B cell (primary cell): ENCODE results near the gene RPAP3. TPM values are rescaled to one million over a fixed set of nuclear protein-coding genes. Genes with fewer than 3 reads are reported as not detected.
"Not testable (repeated sequence)": the region's sequence is repeated elsewhere in the genome, so short reads cannot be mapped to it uniquely, and the experiment has no call there.

Experiments
- ATAC-seq: fragments of 200-7000 bp; cut with Tn5 transposase; one replicate; pipeline ENCODE4 v1.10.0; 2021; ENCODE audit warnings: low read depth, mild to moderate bottlenecking, moderate number of reproducible peaks, moderate library complexity
- CTCF ChIA-PET: fragments of 350-600 bp; sonication (Branson Sonifier 250); formaldehyde crosslinking; loops from one replicate; lab custom pipeline; 2021; ENCODE audit warnings: antibody characterized with exemption, inconsistent platforms; lab: Charles Lee
- POLR2A ChIA-PET: fragments of 350-600 bp; sonication (Branson Sonifier 250); formaldehyde crosslinking; loops from one replicate; lab custom pipeline; 2021; ENCODE audit warnings: antibody characterized with exemption; lab: Charles Lee
- DNase-seq: peaks from one replicate; pipeline ENCODE4 v3.0.0; 2013
- H2AFZ ChIP-seq: 2 replicates; pipeline ENCODE4 v1.6.1; 2012; ENCODE audit warnings: mild to moderate bottlenecking, low read depth, low read length; ENCODE audit not compliant: insufficient read depth, poor library complexity, severe bottlenecking
- H3K27ac ChIP-seq, 2 donors: 1 replicate in 1 of 2; 2 replicates in 1 of 2; pipeline ENCODE4 v1.5.1; 2012 to 2013; ENCODE audit warnings: low read length in 2 of 2, mild to moderate bottlenecking in 2 of 2, moderate library complexity in 1 of 2
- H3K27me3 ChIP-seq, 4 experiments: fragments of 200-600 bp in 1 of 4; sonication (generic) in 1 of 4; replicated peaks in 1 of 4; 1 replicate in 2 of 4; 2 replicates in 2 of 4; pipeline versions ENCODE4 v1.6.1 to v1.7.0; 2013 to 2016; ENCODE audit warnings: low read length in 3 of 4, mild to moderate bottlenecking in 2 of 4, mixed read lengths in 1 of 4, moderate library complexity in 1 of 4; ENCODE audit not compliant: insufficient read depth in 4 of 4, control insufficient read depth in 3 of 4; ENCODE audit errors: control extremely low read depth in 1 of 4
- H3K36me3 ChIP-seq, 2 experiments: replicated peaks in 1 of 2; 1 replicate in 1 of 2; 2 replicates in 1 of 2; pipeline versions ENCODE4 v1.6.1 to v1.7.1; 2013; ENCODE audit warnings: low read length in 1 of 2; ENCODE audit not compliant: insufficient read depth in 2 of 2, control insufficient read depth in 1 of 2; ENCODE audit errors: control extremely low read depth in 1 of 2, extremely low read depth in 1 of 2
- H3K4me1 ChIP-seq, 2 donors: fragments of 200-600 bp in 1 of 2; sonication (generic) in 1 of 2; 1 replicate in 1 of 2; 2 replicates in 1 of 2; pipeline versions ENCODE4 v1.5.1 to v1.6.1; 2013 to 2017; ENCODE audit warnings: low read length in 2 of 2; ENCODE audit not compliant: control insufficient read depth in 2 of 2, insufficient read depth in 2 of 2
- H3K4me2 ChIP-seq: replicated peaks from 2 replicates; pipeline ENCODE3; 2012; ENCODE audit warnings: mild to moderate bottlenecking, low read depth, low read length; ENCODE audit not compliant: poor library complexity, severe bottlenecking
- H3K4me3 ChIP-seq, 5 experiments: fragments of 200-600 bp in 1 of 5; sonication (generic) in 1 of 5; 1 replicate in 3 of 5; 2 replicates in 2 of 5; pipeline versions ENCODE4 v1.5.1 to v1.7.0; 2011 to 2016; ENCODE audit warnings: low read length in 4 of 5, mild to moderate bottlenecking in 4 of 5, low read depth in 2 of 5, control low read depth in 1 of 5, moderate library complexity in 1 of 5; ENCODE audit not compliant: insufficient read depth in 1 of 5; ENCODE audit errors: control extremely low read depth in 1 of 5, extremely low read depth in 1 of 5
- H3K79me2 ChIP-seq: fragments of 200-600 bp; sonication (generic); one replicate; pipeline ENCODE4 v1.6.0; 2016; ENCODE audit warnings: low read length; ENCODE audit not compliant: control insufficient read depth, insufficient read depth
- H3K9ac ChIP-seq: fragments of 200-600 bp; sonication (generic); 2 replicates; pipeline ENCODE4 v1.6.1; 2017; ENCODE audit warnings: mild to moderate bottlenecking, low read length, moderate library complexity
- H3K9me3 ChIP-seq, 3 donors: one replicate each; pipeline versions ENCODE4 v1.6.1 to v1.7.1; 2013; ENCODE audit warnings: low read length in 2 of 3; ENCODE audit not compliant: control insufficient read depth in 2 of 3, insufficient read depth in 1 of 3; ENCODE audit errors: control extremely low read depth in 1 of 3
- H4K20me1 ChIP-seq: 2 replicates; pipeline ENCODE4 v1.6.0; 2012; ENCODE audit warnings: mild to moderate bottlenecking, low read length; ENCODE audit not compliant: insufficient read depth, control insufficient read depth, poor library complexity, severe bottlenecking
- H3K27ac Mint-ChIP-seq: one replicate; pipeline ENCODE4 v1.8.0; 2021; ENCODE audit warnings: mixed read lengths
- H3K27me3 Mint-ChIP-seq: one replicate; pipeline ENCODE4 v1.8.0; 2021; ENCODE audit warnings: mixed read lengths
- H3K4me1 Mint-ChIP-seq: one replicate; pipeline ENCODE4 v1.8.0; 2021; ENCODE audit warnings: mixed read lengths
- H3K4me3 Mint-ChIP-seq: one replicate; pipeline ENCODE4 v1.8.0; 2021; ENCODE audit warnings: mixed read lengths
- H3K9me3 Mint-ChIP-seq: one replicate; pipeline ENCODE4 v1.8.0; 2022; ENCODE audit warnings: mixed read lengths; ENCODE audit not compliant: insufficient read depth
- EZH2 ChIP-seq: IDR thresholded peaks from 2 replicates; pipeline ENCODE4 v1.6.1; 2012; ENCODE audit warnings: borderline replicate concordance, low read depth, mild to moderate bottlenecking, moderate library complexity, low read length; ENCODE audit not compliant: insufficient read depth, poor library complexity, severe bottlenecking
- WGBS: methylation state at CpG from one replicate; pipeline ENCODE4 v1.1.5; 2013; ENCODE audit warnings: missing lambda C conversion rate; ENCODE audit not compliant: insufficient coverage; 5-methylcytosine and 5-hydroxymethylcytosine counted together
- intact Hi-C: fragments of 100-400 bp; cut with micrococcal nuclease; formaldehyde crosslinking; loops from one replicate; pipeline ENCODE4 v1.10.0; 2022
- polyA plus RNA-seq: library from polyadenylated mRNA; depleted of rRNA; stranded (reverse); fragments of >200 nt; gene quantifications from 2 replicates; pipeline ENCODE4 v1.2.3, GENCODE V29; 2012
- total RNA-seq, 2 donors: library from RNA; stranded (reverse); fragments of 120-200 nt in 1 of 2; gene quantifications; 1 replicate in 1 of 2; 2 replicates in 1 of 2; pipeline versions ENCODE4 v1.2.3 to v1.2.4, GENCODE V29; 2013 to 2022
- TF ChIP-seq, protein P1 (sequence below): fragments of 200-600 bp; IDR thresholded peaks from one replicate; pipeline ENCODE4 v1.8.0; 2022; ENCODE audit warnings: antibody characterized with exemption, mild to moderate bottlenecking

The RPAP3 gene
- total and polyA plus RNA-seq, 2 donors (not counting 1 experiment from before 2014, with no cell fraction given) = 9.1 to 47.2 TPM

DNA sequence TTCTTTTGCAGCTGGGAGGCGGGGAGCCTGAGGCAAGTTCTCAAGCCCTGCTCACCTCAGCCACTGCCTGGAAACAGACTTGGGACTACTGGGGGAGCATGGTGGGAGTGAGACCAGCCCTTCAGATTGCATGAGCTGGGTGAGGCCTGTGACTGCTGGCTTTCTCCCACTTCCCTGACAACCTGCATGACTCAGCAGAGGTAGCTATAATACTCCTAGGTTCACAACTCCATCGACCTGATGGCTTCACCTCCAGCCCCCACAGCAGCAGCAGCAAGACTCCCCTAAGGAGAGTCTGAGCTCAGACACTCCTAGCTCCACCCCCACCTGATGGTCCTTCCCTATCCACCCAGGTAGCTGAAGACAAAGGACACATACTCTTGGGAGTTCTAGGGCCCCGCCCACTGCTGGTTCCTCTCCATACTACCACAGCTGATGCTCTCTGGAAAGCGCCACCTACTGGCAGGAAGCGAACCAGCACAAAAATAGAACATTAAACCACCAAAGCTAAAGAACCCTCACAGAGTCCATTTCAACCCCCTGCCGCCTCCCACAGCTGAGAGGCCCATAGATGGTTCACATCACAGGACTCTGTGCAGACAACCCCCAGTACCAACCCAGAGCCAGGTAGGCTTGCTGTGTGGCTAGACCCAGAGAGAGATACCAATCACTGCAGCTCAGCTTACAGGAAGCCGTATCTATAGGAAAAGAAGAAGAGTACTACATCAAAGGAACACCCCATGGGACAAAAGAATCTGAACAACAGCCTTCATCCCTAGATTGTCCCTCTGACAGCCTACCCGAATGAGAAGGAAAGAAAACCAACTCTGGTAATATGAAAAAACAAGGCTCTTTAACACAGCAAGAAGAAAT, 68.7 kb downstream of the RPAP3 start:
- intact Hi-C loops = no loop called here
- Mint-ChIP-seq H3K4me1 (no peaks in the 10 kb centered on the region), H3K27ac (peak overlapping the region; percentile 15), H3K4me3 (no peak overlapping the region), H3K9me3 (peaks cover 2% of the 10 kb centered on the region), H3K27me3 (no peaks in the 10 kb centered on the region)
- H3K27ac ChIP-seq = no peak overlapping the region
- no peaks in the 10 kb centered on the region for H4K20me1 ChIP-seq
- no peak overlapping the region for H3K4me3 ChIP-seq
- H3K9me3 ChIP-seq = peaks cover 7 to 17% (median 11%) of the 10 kb centered on the region in 3 donors
- ChIA-PET CTCF (interaction anchor here (0.6 to 2.1 kb wide), 5 partner anchors 11 to 604 kb away, joined by 3 to 10 read pairs (median 4); no protein-coding TSS in a partner anchor), POLR2A (no interaction called here)
- H2AFZ ChIP-seq = no peak overlapping the region
- DNase-seq (peak; percentile 31), ATAC-seq (no peak)
- no peaks in the 10 kb centered on the region for H3K4me1 ChIP-seq
- no peak overlapping the region for H3K9ac ChIP-seq
- TF ChIP-seq EZH2 = no peak
- TF ChIP-seq, protein P1, sequence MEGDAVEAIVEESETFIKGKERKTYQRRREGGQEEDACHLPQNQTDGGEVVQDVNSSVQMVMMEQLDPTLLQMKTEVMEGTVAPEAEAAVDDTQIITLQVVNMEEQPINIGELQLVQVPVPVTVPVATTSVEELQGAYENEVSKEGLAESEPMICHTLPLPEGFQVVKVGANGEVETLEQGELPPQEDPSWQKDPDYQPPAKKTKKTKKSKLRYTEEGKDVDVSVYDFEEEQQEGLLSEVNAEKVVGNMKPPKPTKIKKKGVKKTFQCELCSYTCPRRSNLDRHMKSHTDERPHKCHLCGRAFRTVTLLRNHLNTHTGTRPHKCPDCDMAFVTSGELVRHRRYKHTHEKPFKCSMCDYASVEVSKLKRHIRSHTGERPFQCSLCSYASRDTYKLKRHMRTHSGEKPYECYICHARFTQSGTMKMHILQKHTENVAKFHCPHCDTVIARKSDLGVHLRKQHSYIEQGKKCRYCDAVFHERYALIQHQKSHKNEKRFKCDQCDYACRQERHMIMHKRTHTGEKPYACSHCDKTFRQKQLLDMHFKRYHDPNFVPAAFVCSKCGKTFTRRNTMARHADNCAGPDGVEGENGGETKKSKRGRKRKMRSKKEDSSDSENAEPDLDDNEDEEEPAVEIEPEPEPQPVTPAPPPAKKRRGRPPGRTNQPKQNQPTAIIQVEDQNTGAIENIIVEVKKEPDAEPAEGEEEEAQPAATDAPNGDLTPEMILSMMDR = peak; percentile 35
- H3K36me3 ChIP-seq = peaks cover 2 to 14% of the 10 kb centered on the region in 2 experiments
- WGBS = 79% methylated on average over 5 of the region's 8 CpGs
- H3K27me3 ChIP-seq = no peaks in the 10 kb centered on the region
- H3K4me2 ChIP-seq = no peak overlapping the region
- H3K79me2 ChIP-seq = no peaks in the 10 kb centered on the region

GRCh38 chr12:47635770-47636169, 70.1 kb downstream of the RPAP3 start:
- Histone ChIP-seq H3K9me3 (peaks cover 7 to 16% (median 11%) of the 10 kb centered on the region in 3 donors), H3K36me3 (peaks cover 4 to 22% of the 10 kb centered on the region in 2 experiments)
- H3K9me3 Mint-ChIP-seq, H3K27ac Mint-ChIP-seq, H3K4me2 ChIP-seq, H3K9ac ChIP-seq, H3K4me1 Mint-ChIP-seq, ATAC-seq, H3K79me2 ChIP-seq, H3K27ac ChIP-seq, H3K4me1 ChIP-seq, H3K27me3 Mint-ChIP-seq, DNase-seq, H2AFZ ChIP-seq, intact Hi-C loops, H4K20me1 ChIP-seq, H3K27me3 ChIP-seq, H3K4me3 ChIP-seq, POLR2A ChIA-PET, H3K4me3 Mint-ChIP-seq: not testable (repeated sequence)
- CTCF ChIA-PET = interaction anchor here (1.7 kb wide), 1 partner anchor 603 kb away, joined by 10 read pairs; no protein-coding TSS in a partner anchor
